Activated CD8-positive, alpha-beta T cell treated with anti-CD3 and anti-CD28 coated beads, Interleukin-2, amount 10 ng/mL, durations not matched to agents 7 days and 5 days (primary cell): ENCODE results near the gene BEND6. TPM values are rescaled to one million over a fixed set of nuclear protein-coding genes. Genes with fewer than 3 reads are reported as not detected.
A peak's percentile ranks its signal among the peaks of the same experiment; 100 is the strongest.
"Not testable (repeated sequence)": the region's sequence is repeated elsewhere in the genome, so short reads cannot be mapped to it uniquely, and the experiment has no call there.

ENCODE experiments used
- ATAC-seq: fragments of 150-1000 bp; cut with Tn5 transposase; one replicate; pipeline ENCODE4 v1.10.0; 2021; ENCODE audit warnings: moderate library complexity
- CTCF ChIA-PET: fragments of 350-600 bp; sonication (Branson Sonifier 250); formaldehyde crosslinking; loops from one replicate; lab custom pipeline; 2021; ENCODE audit warnings: antibody characterized with exemption; lab: Charles Lee
- POLR2A ChIA-PET: fragments of 350-600 bp; sonication (Branson Sonifier 250); formaldehyde crosslinking; loops from one replicate; lab custom pipeline; 2021; ENCODE audit warnings: antibody characterized with exemption; lab: Charles Lee
- DNase-seq: peaks from one replicate; pipeline ENCODE4 v3.0.0-alpha.2; 2020
- H3K27ac Mint-ChIP-seq: one replicate; pipeline ENCODE4 v1.8.0; 2021; ENCODE audit warnings: mild to moderate bottlenecking, mixed read lengths
- H3K27me3 Mint-ChIP-seq: one replicate; pipeline ENCODE4 v1.8.0; 2021; ENCODE audit warnings: low read depth, mixed read lengths
- H3K36me3 Mint-ChIP-seq: one replicate; pipeline ENCODE4 v1.8.0; 2021; ENCODE audit warnings: low read depth, mixed read lengths
- H3K4me1 Mint-ChIP-seq: one replicate; pipeline ENCODE4 v1.8.0; 2021; ENCODE audit warnings: low read depth, mixed read lengths
- H3K4me3 Mint-ChIP-seq: one replicate; pipeline ENCODE4 v1.8.0; 2021; ENCODE audit warnings: mild to moderate bottlenecking, mixed read lengths
- H3K9me3 Mint-ChIP-seq: one replicate; pipeline ENCODE4 v1.8.0; 2022; ENCODE audit warnings: mixed read lengths; ENCODE audit not compliant: insufficient read depth
- total RNA-seq, 2 experiments: library from RNA; stranded (reverse); gene quantifications; one replicate each; pipeline ENCODE4 v1.2.3, GENCODE V29; 2021

BEND6 gene
- total RNA-seq, 2 experiments from 2014 or later: not detected

- peaks cover 15% of the 10 kb centered on the region for H3K36me3 Mint-ChIP-seq
- H3K4me1 Mint-ChIP-seq: peaks cover 22% of the 10 kb centered on the region
- CTCF ChIA-PET: no interaction called here
- H3K9me3 Mint-ChIP-seq: no peaks in the 10 kb centered on the region
- H3K4me3 Mint-ChIP-seq: no peak overlapping the region
- no peak overlapping the region for H3K27ac Mint-ChIP-seq
- H3K27me3 Mint-ChIP-seq: peaks cover 41% of the 10 kb centered on the region
- POLR2A ChIA-PET: no interaction called here
- ATAC-seq: no peak
- DNase-seq: no peak
Observed at GRCh38 chr6:57044568-57044967, 89.7 kb downstream of the BEND6 start.

DNA sequence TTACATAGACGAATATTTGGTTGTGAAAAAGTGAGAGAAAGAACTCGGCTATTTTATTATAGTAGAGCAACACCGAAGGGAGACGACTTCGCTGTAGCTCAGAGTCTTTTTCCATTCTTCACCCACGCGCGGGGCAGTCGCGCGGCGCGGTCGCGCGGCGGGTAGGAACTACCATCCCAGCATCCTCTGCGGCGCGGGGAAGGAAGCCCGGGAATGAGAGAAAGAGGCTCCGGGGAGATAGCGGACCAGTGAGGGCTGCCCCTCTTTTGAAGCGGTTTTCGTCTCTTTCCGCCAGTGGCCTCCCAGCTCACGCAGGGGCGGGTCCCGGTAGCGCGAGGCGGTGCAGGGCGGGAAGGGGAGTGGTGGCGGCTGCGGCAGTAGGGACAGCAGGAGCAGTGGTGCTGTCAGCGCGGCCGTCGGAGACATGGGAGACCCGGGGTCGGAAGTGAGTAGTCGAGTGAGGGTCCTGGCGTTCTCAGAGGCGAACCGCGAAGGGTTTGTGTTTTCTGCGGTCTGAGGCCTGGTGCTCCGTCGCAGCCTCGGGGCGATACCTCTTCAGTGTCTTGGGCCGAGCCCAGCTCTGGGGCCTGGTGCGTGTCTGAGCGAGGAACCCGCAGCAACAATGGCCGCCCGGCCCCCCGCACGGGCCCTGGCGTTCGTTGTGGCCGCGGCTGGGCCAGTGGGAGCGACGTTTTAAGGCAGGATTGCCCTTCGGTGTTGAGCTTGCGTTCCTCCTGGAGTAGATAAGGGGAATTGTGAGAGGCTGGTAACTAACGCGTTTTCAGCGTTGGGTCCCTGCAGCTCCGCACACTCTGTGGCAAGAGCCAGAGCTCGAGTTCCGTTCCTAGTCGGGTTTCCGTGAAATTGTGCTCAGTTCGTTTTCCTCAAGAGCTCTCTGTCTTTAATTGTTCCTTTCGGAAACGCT, 91.7 kb downstream of the BEND6 start, which contains the start of gene KIAA1586:
Gene KIAA1586, plus strand, starts transcription at position 362 of the 925 bp plus-strand sequence. Its CDS starts 63 bp downstream, at position 425.
- peak; percentile 86 for DNase-seq
- Mint-ChIP-seq H3K27me3 (peaks cover 34% of the 10 kb centered on the region), H3K4me3 (peak within 1 kb of the TSS; percentile 93), H3K36me3 (peaks cover 31% of the 10 kb centered on the region), H3K27ac (peak within 1 kb of the TSS; percentile 90), H3K4me1 (peaks cover 23% of the 10 kb centered on the region)
- H3K9me3 Mint-ChIP-seq, POLR2A ChIA-PET: not testable (repeated sequence)
- CTCF ChIA-PET: interaction anchor here (0.6 to 1.2 kb wide), 3 partner anchors 142 to 270 kb away, joined by 3 read pairs; partner anchors contain the start of gene PRIM2
- ATAC-seq: peak; percentile 96

- Mint-ChIP-seq H3K4me1 (peaks cover 23% of the 10 kb centered on the region), H3K27me3 (peaks cover 32% of the 10 kb centered on the region), H3K36me3 (peaks cover 35% of the 10 kb centered on the region)
- peak; percentile 18 for ATAC-seq
- DNase-seq, H3K9me3 Mint-ChIP-seq, CTCF ChIA-PET, POLR2A ChIA-PET, H3K4me3 Mint-ChIP-seq, H3K27ac Mint-ChIP-seq: not testable (repeated sequence)
Observed at GRCh38 chr6:57047257-57047585, 92.3 kb downstream of the BEND6 start.

DNA sequence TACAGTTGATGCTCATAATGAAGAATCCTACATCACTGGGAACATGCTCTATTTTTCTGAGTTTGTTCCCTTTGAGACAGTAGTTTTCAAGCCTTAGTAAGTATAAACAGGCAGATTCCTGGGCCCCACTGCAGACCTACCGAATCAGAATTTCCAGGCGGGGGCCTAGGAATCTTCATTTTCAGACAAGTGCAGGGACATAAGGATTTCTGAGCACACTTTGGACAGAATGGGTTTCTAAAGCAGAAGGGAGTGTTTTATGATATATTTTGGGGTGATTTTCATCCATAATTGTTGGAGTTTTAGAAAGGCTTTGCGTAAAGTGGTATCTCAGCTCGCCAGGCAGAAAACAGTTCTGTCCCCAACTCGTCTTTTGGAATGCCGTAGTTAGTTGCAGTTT, 93.0 kb downstream of the BEND6 start:
- H3K9me3 Mint-ChIP-seq, CTCF ChIA-PET, DNase-seq, POLR2A ChIA-PET, ATAC-seq, H3K27ac Mint-ChIP-seq: not testable (repeated sequence)
- Mint-ChIP-seq H3K4me3 (peak overlapping the region; percentile 75), H3K27me3 (peaks cover 30% of the 10 kb centered on the region), H3K36me3 (peaks cover 38% of the 10 kb centered on the region), H3K4me1 (peaks cover 23% of the 10 kb centered on the region)

GRCh38 chr6:57048577-57048976, 93.7 kb downstream of the BEND6 start:
- ATAC-seq: no peak
- peaks cover 23% of the 10 kb centered on the region for H3K4me1 Mint-ChIP-seq
- H3K36me3 Mint-ChIP-seq: peaks cover 43% of the 10 kb centered on the region
- DNase-seq: no peak
- ChIA-PET CTCF (no interaction called here), POLR2A (no interaction called here)
- no peak overlapping the region for H3K27ac Mint-ChIP-seq
- H3K27me3 Mint-ChIP-seq: peaks cover 24% of the 10 kb centered on the region
- peak overlapping the region; percentile 75 for H3K4me3 Mint-ChIP-seq
- no peaks in the 10 kb centered on the region for H3K9me3 Mint-ChIP-seq

GRCh38 chr6:57063847-57064246, 108.9 kb downstream of the BEND6 start:
- Mint-ChIP-seq H3K27me3 (no peaks in the 10 kb centered on the region), H3K9me3 (no peaks in the 10 kb centered on the region), H3K36me3 (peaks cover 25% of the 10 kb centered on the region), H3K4me1 (peaks cover 8% of the 10 kb centered on the region), H3K4me3 (no peak overlapping the region), H3K27ac (no peak overlapping the region)
- CTCF ChIA-PET: no interaction called here
- no peak for ATAC-seq
- POLR2A ChIA-PET: no interaction called here
- DNase-seq: no peak

DNA sequence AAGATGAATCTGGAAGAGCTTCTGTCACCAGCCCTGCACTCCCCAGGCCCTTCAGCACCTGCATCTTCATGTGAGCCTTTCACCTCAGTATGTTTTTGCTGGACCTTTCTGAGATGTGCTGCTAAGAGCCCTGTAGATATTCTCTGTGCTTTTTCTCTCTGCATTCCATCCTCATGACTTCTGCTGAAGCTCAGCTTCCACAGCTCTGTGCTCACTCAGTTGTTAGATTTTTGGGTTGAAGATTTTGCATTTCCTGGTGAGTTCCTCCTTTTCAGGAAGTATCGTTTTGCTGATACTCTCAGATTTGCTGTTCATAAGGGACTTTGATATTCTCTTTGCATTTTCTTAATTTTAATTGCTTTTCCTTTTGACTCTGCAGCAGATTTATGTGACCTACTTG, 109.9 kb downstream of the BEND6 start:
- no peak for ATAC-seq
- ChIA-PET CTCF (no interaction called here), POLR2A (interaction anchor here (1.1 kb wide), 1 partner anchor 25 kb away, joined by 3 read pairs; no protein-coding TSS in a partner anchor)
- Mint-ChIP-seq H3K27ac (no peak overlapping the region), H3K27me3 (no peaks in the 10 kb centered on the region), H3K36me3 (peaks cover 19% of the 10 kb centered on the region), H3K4me3 (no peak overlapping the region), H3K9me3 (no peaks in the 10 kb centered on the region), H3K4me1 (peaks cover 8% of the 10 kb centered on the region)
- DNase-seq: no peak

DNA sequence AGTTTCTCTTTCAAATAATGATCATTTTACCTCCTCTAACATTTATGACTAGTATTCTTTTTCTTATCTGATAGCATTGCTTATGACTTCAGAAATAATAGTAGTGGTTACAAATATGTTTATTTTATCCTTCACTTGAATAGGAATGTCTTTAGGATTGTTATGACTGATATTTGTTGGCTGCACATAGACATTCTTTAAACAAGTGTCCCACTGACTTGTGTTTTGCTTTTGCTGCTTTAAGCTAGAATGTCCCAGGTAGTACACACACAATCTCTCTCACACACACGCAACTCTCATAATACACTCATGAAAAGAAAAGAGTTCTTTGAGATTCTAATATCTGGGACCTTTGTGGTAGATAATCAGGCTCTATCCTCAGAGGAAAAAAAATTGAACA, 113.2 kb downstream of the BEND6 start:
- DNase-seq (no peak), ATAC-seq (no peak)
- no peak overlapping the region for H3K27ac Mint-ChIP-seq
- H3K4me1 Mint-ChIP-seq: peaks cover 8% of the 10 kb centered on the region
- H3K4me3 Mint-ChIP-seq: no peak overlapping the region
- ChIA-PET CTCF (no interaction called here), POLR2A (no interaction called here)
- H3K36me3 Mint-ChIP-seq: peaks cover 6% of the 10 kb centered on the region
- H3K27me3 Mint-ChIP-seq: no peaks in the 10 kb centered on the region
- H3K9me3 Mint-ChIP-seq: no peaks in the 10 kb centered on the region

DNA sequence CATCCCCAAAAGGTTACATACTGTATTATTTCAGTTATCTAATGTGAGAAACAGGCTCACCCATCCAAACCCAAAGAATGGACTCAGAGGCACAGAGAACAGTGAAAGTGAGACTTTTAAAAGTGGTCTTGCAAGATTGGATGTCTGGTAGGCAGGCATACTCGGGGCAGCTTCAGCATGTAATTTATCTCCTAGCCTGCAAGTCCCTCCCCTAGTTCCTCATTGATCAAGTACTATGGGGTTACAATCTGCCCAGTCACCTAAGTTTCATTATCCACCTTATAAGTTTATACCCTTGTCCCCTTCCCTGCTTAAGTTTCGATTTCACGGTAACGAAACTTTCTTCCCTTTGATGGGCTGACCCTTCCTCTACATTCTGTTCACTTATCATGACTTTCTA, 114.3 kb downstream of the BEND6 start:
- Mint-ChIP-seq H3K27ac (no peak overlapping the region), H3K27me3 (no peaks in the 10 kb centered on the region), H3K4me1 (peaks cover 8% of the 10 kb centered on the region), H3K9me3 (no peaks in the 10 kb centered on the region), H3K4me3 (no peak overlapping the region), H3K36me3 (peaks cover 6% of the 10 kb centered on the region)
- ATAC-seq (no peak), DNase-seq (no peak)
- ChIA-PET POLR2A (no interaction called here), CTCF (no interaction called here)

DNA sequence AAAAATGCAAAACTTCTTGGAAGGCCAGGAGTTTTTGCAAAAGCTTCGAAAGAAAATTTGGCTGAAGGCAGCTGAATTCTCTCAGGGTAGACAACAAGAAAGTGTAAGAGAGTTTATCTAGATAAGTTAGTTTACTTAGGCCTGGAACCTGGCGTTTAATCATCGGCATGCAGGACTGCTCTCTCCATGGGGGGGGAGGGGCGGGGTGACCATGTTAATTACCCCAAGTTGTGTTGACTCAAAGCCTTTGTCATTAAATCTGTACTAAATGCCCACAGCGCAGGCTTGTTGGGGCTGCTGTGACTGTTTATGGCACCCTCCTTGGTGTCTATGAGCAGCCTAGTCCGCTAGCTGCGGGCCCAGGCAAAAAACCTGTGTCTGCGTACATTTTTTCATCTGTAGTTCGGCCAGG, 115.0 kb downstream of the BEND6 start:
- no peak for DNase-seq
- H3K4me1 Mint-ChIP-seq: peaks cover 4% of the 10 kb centered on the region
- H3K9me3 Mint-ChIP-seq: no peaks in the 10 kb centered on the region
- ATAC-seq: no peak
- no peaks in the 10 kb centered on the region for H3K27me3 Mint-ChIP-seq
- H3K27ac Mint-ChIP-seq: no peak overlapping the region
- H3K4me3 Mint-ChIP-seq: no peak overlapping the region
- H3K36me3 Mint-ChIP-seq: peaks cover 2% of the 10 kb centered on the region
- ChIA-PET POLR2A (no interaction called here), CTCF (no interaction called here)

GRCh38 chr6:57072108-57072507, 117.2 kb downstream of the BEND6 start:
- ChIA-PET POLR2A (interaction anchor here (0.6 to 0.7 kb wide), 3 partner anchors 11 to 168 kb away, joined by 3 read pairs; no protein-coding TSS in a partner anchor), CTCF (interaction anchor here (0.9 kb wide), 1 partner anchor 116 kb away, joined by 3 read pairs; no protein-coding TSS in a partner anchor)
- Mint-ChIP-seq H3K9me3 (no peaks in the 10 kb centered on the region), H3K27ac (no peak overlapping the region), H3K27me3 (no peaks in the 10 kb centered on the region), H3K4me1 (no peaks in the 10 kb centered on the region), H3K36me3 (no peaks in the 10 kb centered on the region), H3K4me3 (no peak overlapping the region)
- ATAC-seq (no peak), DNase-seq (no peak)

GRCh38 chr6:57074383-57074782, 119.5 kb downstream of the BEND6 start:
- ATAC-seq: no peak
- no peak for DNase-seq
- ChIA-PET CTCF (no interaction called here), POLR2A (no interaction called here)
- H3K36me3 Mint-ChIP-seq: peaks cover 5% of the 10 kb centered on the region
- H3K27me3 Mint-ChIP-seq: no peaks in the 10 kb centered on the region
- H3K4me1 Mint-ChIP-seq: no peaks in the 10 kb centered on the region
- H3K4me3 Mint-ChIP-seq: no peak overlapping the region
- H3K9me3 Mint-ChIP-seq: peaks cover 6% of the 10 kb centered on the region
- no peak overlapping the region for H3K27ac Mint-ChIP-seq
